ENCODE results near the gene KREMEN2. TPM values are rescaled to one million over a fixed set of nuclear protein-coding genes. Genes with fewer than 3 reads are reported as not detected.

Gene KREMEN2
- total RNA-seq, 2 donors from 2014 or later = 5.0 to 8.4 TPM

DNA sequence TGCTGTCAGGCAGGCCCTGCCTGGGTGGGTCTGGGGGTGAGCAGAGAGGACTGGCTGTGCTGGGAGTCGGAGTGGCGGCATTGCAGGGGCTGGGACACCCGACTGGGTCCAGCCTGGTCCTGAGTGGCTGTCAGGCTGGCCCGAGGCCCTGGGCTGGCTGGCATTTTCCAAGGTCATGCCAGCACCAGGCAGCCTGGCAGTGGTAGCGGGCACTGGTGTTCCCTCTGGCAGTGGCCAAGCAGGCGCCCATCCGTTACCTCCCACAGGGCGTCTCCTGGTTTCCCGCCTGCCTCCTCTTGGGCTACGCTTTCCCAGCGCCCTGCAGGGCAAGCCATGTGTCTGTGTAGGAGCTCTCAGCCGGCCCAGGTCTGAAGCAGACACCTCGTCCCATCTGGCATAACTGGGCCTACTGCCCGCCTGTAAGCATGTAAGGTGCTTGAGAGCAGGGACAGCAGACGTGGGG is 21.8 kb downstream of the KREMEN2 start:
- TF ChIP-seq, protein P1, sequence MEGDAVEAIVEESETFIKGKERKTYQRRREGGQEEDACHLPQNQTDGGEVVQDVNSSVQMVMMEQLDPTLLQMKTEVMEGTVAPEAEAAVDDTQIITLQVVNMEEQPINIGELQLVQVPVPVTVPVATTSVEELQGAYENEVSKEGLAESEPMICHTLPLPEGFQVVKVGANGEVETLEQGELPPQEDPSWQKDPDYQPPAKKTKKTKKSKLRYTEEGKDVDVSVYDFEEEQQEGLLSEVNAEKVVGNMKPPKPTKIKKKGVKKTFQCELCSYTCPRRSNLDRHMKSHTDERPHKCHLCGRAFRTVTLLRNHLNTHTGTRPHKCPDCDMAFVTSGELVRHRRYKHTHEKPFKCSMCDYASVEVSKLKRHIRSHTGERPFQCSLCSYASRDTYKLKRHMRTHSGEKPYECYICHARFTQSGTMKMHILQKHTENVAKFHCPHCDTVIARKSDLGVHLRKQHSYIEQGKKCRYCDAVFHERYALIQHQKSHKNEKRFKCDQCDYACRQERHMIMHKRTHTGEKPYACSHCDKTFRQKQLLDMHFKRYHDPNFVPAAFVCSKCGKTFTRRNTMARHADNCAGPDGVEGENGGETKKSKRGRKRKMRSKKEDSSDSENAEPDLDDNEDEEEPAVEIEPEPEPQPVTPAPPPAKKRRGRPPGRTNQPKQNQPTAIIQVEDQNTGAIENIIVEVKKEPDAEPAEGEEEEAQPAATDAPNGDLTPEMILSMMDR (conservative IDR thresholded peaks at IDR 0.05) = no peak
- no peaks in the 10 kb centered on the region for H3K9me3 Mint-ChIP-seq
- WGBS, 2 experiments (ENCODE audit: insufficient coverage in 1 of 2, insufficient read length in 1 of 2) = 93 to 97% methylated on average over 9 to 15 of the region's 15 CpGs
- H3K9me3 ChIP-seq (ENCODE audit: control insufficient read depth, low read length) = no peaks in the 10 kb centered on the region
- DNase-seq = peak; percentile 55
- no peaks in the 10 kb centered on the region for H3K27me3 ChIP-seq (ENCODE audit: control insufficient read depth, insufficient read depth, low read length, poor library complexity, severe bottlenecking)
- no peak overlapping the region for H3K9ac ChIP-seq (ENCODE audit: extremely low read depth, low read length, poor library complexity, severe bottlenecking)
- peaks cover 27% of the 10 kb centered on the region for H3K4me1 Mint-ChIP-seq
- peaks cover 3% of the 10 kb centered on the region for H3K4me1 ChIP-seq (ENCODE audit: control insufficient read depth, insufficient read depth, low read length)
- H3K4me3 Mint-ChIP-seq = no peak overlapping the region
- no peaks in the 10 kb centered on the region for H3K36me3 ChIP-seq (ENCODE audit: control insufficient read depth, insufficient read depth, low read length)
- H3K36me3 Mint-ChIP-seq (ENCODE audit: low read depth) = no peaks in the 10 kb centered on the region
- no peak overlapping the region for H3K27ac Mint-ChIP-seq
- no peaks in the 10 kb centered on the region for H3K27me3 Mint-ChIP-seq (ENCODE audit: insufficient read depth)
- no peak overlapping the region for H3K27ac ChIP-seq (ENCODE audit: low read depth, low read length)
- no peak overlapping the region for H3K4me3 ChIP-seq (ENCODE audit: low read length)

GRCh38 chr16:2986623-2987188 is 22.6 kb downstream of the KREMEN2 start:
- no peaks in the 10 kb centered on the region for H3K36me3 Mint-ChIP-seq (ENCODE audit: low read depth)
- 84 to 90% methylated on average over 9 to 17 of the region's 17 CpGs for WGBS, 2 experiments (ENCODE audit: insufficient coverage in 1 of 2, insufficient read length in 1 of 2)
- no peak overlapping the region for H3K9ac ChIP-seq (ENCODE audit: extremely low read depth, low read length, poor library complexity, severe bottlenecking)
- no peak for DNase-seq
- peaks cover 19% of the 10 kb centered on the region for H3K4me1 Mint-ChIP-seq
- H3K4me3 ChIP-seq (ENCODE audit: low read length) = no peak overlapping the region
- H3K27ac ChIP-seq (ENCODE audit: low read depth, low read length) = no peak overlapping the region
- no peaks in the 10 kb centered on the region for H3K27me3 Mint-ChIP-seq (ENCODE audit: insufficient read depth)
- H3K27ac Mint-ChIP-seq = no peak overlapping the region
- peaks cover 3% of the 10 kb centered on the region for H3K4me1 ChIP-seq (ENCODE audit: control insufficient read depth, insufficient read depth, low read length)
- H3K36me3 ChIP-seq (ENCODE audit: control insufficient read depth, insufficient read depth, low read length) = no peaks in the 10 kb centered on the region
- TF ChIP-seq, protein P1 (conservative IDR thresholded peaks at IDR 0.05) = no peak
- no peaks in the 10 kb centered on the region for H3K9me3 ChIP-seq (ENCODE audit: control insufficient read depth, low read length)
- no peak overlapping the region for H3K4me3 Mint-ChIP-seq
- H3K9me3 Mint-ChIP-seq = no peaks in the 10 kb centered on the region
- H3K27me3 ChIP-seq (ENCODE audit: control insufficient read depth, insufficient read depth, low read length, poor library complexity, severe bottlenecking) = no peaks in the 10 kb centered on the region

- Mint-ChIP-seq H3K36me3 (ENCODE audit: low read depth) (no peaks in the 10 kb centered on the region), H3K4me1 (peaks cover 14% of the 10 kb centered on the region), H3K27ac (no peak overlapping the region), H3K27me3 (ENCODE audit: insufficient read depth) (no peaks in the 10 kb centered on the region), H3K9me3 (no peaks in the 10 kb centered on the region), H3K4me3 (no peak overlapping the region)
- Histone ChIP-seq H3K27me3 (ENCODE audit: control insufficient read depth, insufficient read depth, low read length, poor library complexity, severe bottlenecking) (no peaks in the 10 kb centered on the region), H3K9me3 (ENCODE audit: control insufficient read depth, low read length) (no peaks in the 10 kb centered on the region), H3K4me3 (ENCODE audit: low read length) (no peak overlapping the region), H3K4me1 (ENCODE audit: control insufficient read depth, insufficient read depth, low read length) (no peaks in the 10 kb centered on the region), H3K36me3 (ENCODE audit: control insufficient read depth, insufficient read depth, low read length) (no peaks in the 10 kb centered on the region), H3K27ac (ENCODE audit: low read depth, low read length) (no peak overlapping the region), H3K9ac (ENCODE audit: extremely low read depth, low read length, poor library complexity, severe bottlenecking) (no peak overlapping the region)
- TF ChIP-seq, protein P1 (conservative IDR thresholded peaks at IDR 0.05) = no peak
- DNase-seq = no peak
- 79 to 87% methylated on average over 3 to 9 of the region's 9 CpGs for WGBS, 2 experiments (ENCODE audit: insufficient coverage in 1 of 2, insufficient read length in 1 of 2)
These were observed 23.2 kb downstream of the KREMEN2 start for GRCh38 chr16:2987286-2987685.
